Astrocyte of the cerebellum (primary cell): ENCODE data around the gene MPZL3.
A peak's percentile ranks its signal among the peaks of the same experiment; 100 is the strongest.

ENCODE experiments used
- DNase-seq: peaks from one replicate; pipeline ENCODE4 v3.0.0-alpha.2; 2011; ENCODE audit warnings: low read depth
- H3K4me3 ChIP-seq: 2 replicates; pipeline ENCODE4 v1.5.1; 2011; ENCODE audit warnings: mild to moderate bottlenecking, low read depth, low read length, moderate library complexity
- in situ Hi-C: cut with HindIII; loops from 2 replicates; pipeline ENCODE4 v1.10.0; 2017; ENCODE audit warnings: low sequenced_read_pairs
- TF ChIP-seq, protein P1 (sequence below): IDR thresholded peaks from 2 replicates; pipeline ENCODE4 v1.5.1; 2012; ENCODE audit warnings: low read length, low read depth, moderate library complexity, mild to moderate bottlenecking; ENCODE audit errors: missing control alignments

MPZL3 gene, protein sequence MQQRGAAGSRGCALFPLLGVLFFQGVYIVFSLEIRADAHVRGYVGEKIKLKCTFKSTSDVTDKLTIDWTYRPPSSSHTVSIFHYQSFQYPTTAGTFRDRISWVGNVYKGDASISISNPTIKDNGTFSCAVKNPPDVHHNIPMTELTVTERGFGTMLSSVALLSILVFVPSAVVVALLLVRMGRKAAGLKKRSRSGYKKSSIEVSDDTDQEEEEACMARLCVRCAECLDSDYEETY

DNA sequence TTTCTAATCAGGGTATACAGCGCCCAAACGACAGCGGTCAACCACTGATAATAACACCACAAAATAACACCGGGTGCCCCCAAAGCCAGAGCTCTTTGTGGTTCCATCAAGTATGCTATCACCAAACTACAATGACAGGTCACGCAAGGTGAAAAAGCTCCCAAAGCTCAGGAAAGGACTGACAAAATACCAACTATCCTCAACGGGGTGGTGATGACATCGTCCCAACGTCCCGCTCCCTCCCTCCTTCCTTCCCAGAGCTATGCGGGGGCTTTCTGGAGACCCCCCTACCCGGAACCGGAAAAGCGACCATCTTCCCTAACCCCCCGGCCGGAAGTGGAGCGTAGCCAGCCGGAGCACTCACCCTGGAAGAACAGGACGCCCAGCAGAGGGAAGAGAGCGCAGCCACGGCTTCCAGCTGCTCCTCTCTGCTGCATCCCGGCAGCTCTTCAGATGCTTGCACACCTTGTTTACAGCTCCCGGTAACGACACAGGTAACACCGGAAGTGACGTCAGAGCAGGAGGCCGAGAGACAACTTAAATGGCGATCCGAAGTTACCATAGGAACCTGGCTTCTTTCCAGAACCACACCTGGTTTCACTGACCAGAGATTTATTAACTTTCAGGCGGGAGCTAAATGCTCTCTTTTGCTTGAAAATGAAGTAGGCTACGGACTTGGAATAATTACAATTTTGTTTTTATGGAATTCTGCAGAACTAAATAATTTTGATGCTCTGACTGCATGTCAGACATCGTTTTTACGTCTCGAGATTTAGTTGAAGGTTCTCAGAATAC is at the start of gene MPZL3:
TSS of gene MPZL3 (minus strand) at position 508 of the 795 bp plus-strand sequence. CDS start at position 437, 71 bp downstream.
- peak; percentile 18 for DNase-seq
- in situ Hi-C loops, result no loop called here
- TF ChIP-seq, protein P1, sequence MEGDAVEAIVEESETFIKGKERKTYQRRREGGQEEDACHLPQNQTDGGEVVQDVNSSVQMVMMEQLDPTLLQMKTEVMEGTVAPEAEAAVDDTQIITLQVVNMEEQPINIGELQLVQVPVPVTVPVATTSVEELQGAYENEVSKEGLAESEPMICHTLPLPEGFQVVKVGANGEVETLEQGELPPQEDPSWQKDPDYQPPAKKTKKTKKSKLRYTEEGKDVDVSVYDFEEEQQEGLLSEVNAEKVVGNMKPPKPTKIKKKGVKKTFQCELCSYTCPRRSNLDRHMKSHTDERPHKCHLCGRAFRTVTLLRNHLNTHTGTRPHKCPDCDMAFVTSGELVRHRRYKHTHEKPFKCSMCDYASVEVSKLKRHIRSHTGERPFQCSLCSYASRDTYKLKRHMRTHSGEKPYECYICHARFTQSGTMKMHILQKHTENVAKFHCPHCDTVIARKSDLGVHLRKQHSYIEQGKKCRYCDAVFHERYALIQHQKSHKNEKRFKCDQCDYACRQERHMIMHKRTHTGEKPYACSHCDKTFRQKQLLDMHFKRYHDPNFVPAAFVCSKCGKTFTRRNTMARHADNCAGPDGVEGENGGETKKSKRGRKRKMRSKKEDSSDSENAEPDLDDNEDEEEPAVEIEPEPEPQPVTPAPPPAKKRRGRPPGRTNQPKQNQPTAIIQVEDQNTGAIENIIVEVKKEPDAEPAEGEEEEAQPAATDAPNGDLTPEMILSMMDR, result no peak
- peak within 1 kb of the TSS; percentile 78 for H3K4me3 ChIP-seq

DNA sequence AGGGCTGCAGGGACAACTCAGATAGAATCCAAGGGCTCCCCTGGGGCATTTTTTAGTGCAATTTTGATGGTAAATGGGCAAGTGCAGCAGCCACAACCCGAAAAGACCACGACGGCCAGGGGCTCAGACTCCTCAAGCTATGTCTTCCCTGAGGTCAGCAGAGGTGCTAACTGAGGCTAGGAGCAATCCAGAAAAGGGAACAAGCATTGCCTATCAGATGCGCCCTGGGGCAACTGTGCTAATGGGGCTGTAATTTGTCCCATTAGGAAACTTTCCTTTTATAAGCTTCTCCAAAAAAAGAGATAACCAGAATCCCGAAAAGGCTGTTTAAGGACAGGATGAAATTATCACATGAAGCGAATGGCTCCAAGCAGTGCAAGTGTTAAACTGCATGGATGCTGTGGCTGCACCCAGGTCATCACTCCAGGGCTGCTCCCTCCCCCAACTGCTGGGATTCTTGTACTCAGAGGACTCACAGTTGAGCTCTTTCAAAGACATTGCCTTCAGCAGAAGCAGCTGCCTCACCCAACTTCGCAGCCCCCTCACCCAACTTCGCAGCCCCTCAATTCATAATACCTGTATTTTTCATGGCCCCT is 49.5 kb upstream of the MPZL3 start:
- in situ Hi-C loops, result no loop called here
- no peak for DNase-seq
- no peak overlapping the region for H3K4me3 ChIP-seq
- TF ChIP-seq, protein P1, result no peak

DNA sequence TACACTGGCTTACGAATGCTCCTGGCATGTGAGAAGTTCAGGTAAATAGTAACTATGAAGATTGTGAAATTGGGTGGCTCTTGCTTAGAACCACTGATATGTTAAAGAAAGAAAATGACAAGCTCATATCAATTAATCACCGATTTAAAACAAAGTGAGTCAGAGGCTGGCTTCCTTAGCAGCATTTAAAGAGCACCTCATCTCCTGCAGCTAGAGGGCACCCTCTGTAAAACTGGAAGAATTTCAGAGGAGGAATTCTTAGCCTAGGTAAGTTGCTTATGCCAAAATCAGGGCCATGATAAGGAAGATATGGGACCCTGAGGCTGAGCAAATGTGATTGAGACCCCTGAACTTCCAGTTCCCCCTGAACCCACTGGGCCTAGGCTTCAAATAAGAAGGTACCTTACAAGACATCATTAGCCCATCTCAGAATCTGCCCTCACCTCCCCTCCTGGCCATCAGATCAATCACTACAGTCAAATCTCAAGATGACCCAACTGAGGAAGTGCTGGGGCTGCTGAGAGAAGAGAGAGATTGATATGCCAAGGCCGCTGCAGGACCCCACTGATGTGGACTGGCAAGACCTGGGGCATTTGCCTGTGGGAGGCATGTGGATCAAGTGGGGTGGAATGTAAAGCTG is 43.8 kb upstream of the MPZL3 start:
- TF ChIP-seq, protein P1, result peak; percentile 39
- in situ Hi-C loops, result no loop called here
- H3K4me3 ChIP-seq, result no peak overlapping the region
- no peak for DNase-seq

DNA sequence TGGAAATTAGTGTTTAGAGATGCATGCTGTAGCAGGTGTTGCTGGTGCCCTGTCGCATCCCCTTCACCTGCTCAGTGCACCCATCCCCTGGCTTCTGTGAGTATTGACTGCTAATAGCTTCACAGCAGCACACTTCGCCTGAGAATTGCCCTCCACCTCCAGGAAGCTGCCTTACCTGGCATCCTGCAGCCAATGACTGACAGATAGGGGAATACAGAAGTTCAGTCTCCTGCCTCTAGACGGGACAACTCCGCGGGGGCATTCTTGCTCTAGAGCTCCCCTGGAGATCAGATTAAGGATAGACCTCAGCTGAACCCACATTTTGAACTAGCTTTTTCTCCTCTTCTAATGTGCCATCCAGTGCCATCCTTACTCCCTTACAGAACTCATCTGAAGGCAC is 43.0 kb upstream of the MPZL3 start:
- no peak for DNase-seq
- in situ Hi-C loops, result no loop called here
- TF ChIP-seq, protein P1, result no peak
- no peak overlapping the region for H3K4me3 ChIP-seq

DNA sequence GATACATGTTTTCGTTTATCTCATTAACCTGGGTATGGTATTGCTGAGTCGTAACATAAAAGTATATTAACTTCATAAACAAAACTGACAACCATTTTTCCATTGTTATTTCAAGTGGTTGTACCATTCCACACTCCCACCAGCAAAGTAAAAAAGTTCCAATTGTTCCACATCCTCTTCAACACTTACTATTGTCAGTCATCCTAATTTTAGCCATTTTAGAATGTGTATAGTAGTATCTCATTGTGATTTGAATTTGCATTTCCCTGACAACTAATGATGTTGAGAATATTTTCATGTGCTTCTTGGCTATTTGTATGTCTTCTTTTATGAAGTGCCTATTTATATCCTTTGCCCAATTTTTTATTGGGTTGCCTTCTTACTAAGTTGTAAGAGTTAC is 41.9 kb upstream of the MPZL3 start:
- no peak for DNase-seq
- no peak overlapping the region for H3K4me3 ChIP-seq
- in situ Hi-C loops, result no loop called here
- TF ChIP-seq, protein P1, result no peak

DNA sequence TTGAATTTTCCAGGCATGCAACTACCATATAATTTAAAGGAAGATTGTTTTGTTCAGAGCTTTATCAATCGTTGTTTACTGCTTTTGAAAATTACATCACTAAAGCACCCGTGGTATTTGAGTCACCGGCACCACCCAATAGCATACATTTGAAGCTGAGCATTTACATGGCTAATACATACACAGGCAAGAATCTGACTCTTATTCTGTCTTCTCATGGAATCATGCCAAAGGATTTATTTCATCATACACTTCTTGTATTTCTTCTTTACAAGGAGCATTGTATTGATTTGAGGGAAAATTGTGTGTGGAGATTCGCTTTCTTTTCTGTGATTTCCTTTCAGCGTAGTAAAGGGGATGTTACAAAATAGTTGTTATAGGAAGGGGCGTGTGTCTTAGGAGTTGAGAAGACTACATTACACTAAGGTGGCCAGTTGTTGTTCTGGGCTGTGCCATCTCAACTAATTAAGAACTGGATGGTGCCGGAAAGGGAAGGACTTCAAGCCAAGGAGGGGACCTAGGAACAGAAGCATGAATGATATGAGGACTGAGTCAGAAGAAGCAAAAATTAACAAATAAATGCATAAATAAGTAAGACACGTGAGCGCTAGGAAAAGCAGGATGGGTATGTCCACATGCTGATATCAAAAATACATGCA is 39.4 kb upstream of the MPZL3 start:
- TF ChIP-seq, protein P1, result no peak
- no peak for DNase-seq
- in situ Hi-C loops, result no loop called here
- H3K4me3 ChIP-seq, result no peak overlapping the region
